Glomerular visceral epithelial cell (primary cell): ENCODE results near the gene MARK2.

Experiments used
- DNase-seq: peaks from one replicate; pipeline ENCODE4 v3.0.0-alpha.2; 2016; ENCODE audit errors: extremely low spot score

MARK2 gene

DNA sequence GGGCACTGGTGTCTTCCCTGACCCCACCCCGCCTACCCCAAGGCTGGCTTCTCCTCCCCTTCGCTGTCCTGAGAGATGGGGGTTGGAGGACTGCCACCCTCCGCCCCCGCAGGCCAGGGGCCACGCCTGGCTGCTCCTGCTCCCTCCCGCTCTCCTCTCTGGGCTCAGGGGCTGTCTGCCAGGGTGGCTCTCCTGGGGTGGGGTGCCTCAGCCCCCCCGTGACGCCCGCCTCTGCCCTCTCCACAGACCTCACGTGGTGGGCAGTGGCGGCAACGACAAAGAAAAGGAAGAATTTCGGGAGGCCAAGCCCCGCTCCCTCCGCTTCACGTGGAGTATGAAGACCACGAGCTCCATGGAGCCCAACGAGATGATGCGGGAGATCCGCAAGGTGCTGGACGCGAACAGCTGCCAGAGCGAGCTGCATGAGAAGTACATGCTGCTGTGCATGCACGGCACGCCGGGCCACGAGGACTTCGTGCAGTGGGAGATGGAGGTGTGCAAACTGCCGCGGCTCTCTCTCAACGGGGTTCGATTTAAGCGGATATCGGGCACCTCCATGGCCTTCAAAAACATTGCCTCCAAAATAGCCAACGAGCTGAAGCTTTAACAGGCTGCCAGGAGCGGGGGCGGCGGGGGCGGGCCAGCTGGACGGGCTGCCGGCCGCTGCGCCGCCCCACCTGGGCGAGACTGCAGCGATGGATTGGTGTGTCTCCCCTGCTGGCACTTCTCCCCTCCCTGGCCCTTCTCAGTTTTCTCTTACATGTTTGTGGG, 69.9 kb downstream of the MARK2 start:
- no peak for DNase-seq

DNA sequence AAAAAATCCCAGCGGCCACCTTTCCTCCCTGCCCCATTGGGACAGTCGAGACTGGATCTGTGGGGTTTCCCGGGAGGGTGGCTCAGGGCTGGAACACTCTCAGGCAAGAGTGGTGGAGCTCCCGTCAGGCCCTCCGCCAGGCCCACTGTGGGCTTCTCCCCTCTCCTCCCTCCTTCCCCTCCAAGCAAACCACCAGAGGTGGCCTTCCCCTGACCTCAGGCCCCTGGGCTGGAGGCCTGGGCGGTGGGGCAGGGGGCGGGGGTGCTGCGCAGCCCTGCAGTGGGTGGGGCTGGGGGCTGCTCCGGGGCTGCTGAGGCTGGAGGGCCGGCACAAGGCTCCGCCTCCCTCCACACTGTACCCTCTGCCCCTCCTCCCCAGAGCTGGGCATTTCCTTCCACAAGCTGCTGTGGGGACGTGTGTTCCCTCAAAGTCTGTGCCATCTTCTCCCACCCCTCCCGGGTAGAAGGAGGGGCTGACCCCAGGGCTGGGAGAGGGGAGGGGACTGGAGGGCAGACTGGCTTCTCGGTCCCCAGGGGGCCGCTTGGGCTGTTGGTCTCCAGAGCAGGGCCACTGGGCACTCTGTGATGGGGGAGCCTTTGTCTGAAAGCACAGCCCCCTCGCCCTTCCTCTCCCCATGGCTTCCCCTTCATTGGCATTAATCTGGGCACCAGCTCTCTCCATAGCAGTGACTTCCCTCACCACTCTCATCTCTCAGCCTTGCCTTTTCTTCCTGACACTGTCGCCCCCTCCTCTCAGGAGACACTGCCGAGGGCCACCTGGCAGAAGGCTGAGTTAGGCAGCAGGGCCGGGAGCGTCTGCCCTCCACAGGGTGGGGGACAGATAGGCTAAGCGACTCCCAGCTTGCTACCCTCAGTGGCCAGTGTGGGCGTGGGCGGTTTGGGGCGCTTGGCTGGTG, 70.9 kb downstream of the MARK2 start:
- DNase-seq, result no peak

DNA sequence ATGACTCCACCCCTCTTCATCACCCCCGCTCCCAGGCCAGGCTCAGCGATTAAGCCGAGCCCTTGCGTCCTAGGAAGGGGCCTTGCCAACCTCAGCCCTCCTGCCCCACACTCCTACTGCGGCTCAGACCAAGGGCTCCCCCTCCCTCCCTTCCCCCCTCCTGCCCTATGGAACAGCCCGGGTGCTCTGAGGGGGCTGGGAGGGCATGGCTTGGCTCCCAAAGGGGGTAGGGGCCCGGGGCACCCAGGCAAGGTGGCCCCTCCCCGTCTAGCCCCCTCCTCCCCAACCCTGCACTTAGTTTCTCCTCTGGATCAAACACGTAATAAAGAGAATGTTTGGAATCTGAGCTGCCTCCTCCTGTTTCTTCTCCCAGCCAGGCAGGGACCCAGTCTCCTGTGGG, 71.8 kb downstream of the MARK2 start:
- DNase-seq, result no peak

DNA sequence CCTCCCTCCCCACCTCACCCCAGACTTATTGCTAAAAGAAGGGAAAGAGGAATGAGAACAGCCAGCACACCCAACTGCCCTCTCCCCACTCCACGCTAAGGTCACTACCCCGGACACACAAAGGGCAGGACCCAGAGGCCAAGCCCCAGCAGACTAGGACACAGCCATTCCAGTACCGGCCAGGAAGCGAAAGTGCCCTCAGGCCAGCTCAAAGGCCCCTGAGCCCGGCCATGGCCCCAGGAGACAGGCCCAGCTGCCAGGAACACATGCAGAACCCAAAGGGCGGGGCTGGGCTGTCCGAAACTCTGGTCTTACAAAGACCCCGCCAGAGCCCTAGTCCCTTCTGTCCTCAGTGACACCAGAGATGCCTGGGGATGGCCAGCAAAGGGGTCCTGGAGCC, 72.5 kb downstream of the MARK2 start:
- DNase-seq, result no peak

DNA sequence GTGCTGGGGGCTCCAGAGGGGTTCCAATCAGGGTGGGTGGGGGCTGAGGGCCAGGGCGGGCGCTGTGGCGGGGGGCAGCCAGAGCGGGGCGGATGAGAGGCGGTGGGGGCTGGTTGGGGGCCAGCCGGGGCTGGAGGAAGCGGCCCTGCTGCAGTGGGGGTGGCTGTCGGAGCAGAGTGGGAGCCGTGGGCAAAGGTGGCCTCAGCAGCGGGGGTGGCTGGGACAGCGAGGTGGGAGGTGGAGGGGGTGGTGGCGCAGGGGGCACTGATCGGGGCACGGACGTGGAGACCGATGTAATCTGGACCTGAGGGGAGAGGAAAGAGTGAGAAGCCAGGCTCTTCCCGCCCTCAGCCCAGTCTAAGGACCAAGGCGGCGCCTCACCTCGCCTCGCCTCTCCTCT, 73.0 kb downstream of the MARK2 start:
- no peak for DNase-seq

DNA sequence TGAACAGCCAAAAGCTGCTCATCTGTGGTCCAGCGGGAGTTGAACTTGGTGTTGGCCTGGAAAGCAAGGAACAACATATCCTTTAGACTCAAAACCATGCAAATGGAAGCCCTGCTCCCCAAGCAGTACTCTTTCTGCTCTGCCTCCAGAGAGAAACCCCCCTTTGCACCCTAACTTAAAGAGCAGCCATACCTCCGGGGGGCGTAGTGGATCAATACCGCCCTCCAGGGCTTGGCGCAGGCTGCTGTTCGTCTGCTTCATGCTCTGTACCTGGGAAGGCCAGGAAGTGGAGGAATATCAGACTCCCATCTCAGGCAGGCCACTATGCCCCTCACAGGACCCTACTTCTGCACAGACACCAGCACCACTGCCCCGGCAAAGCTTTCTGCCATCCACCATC, 73.8 kb downstream of the MARK2 start:
- DNase-seq, result no peak

DNA sequence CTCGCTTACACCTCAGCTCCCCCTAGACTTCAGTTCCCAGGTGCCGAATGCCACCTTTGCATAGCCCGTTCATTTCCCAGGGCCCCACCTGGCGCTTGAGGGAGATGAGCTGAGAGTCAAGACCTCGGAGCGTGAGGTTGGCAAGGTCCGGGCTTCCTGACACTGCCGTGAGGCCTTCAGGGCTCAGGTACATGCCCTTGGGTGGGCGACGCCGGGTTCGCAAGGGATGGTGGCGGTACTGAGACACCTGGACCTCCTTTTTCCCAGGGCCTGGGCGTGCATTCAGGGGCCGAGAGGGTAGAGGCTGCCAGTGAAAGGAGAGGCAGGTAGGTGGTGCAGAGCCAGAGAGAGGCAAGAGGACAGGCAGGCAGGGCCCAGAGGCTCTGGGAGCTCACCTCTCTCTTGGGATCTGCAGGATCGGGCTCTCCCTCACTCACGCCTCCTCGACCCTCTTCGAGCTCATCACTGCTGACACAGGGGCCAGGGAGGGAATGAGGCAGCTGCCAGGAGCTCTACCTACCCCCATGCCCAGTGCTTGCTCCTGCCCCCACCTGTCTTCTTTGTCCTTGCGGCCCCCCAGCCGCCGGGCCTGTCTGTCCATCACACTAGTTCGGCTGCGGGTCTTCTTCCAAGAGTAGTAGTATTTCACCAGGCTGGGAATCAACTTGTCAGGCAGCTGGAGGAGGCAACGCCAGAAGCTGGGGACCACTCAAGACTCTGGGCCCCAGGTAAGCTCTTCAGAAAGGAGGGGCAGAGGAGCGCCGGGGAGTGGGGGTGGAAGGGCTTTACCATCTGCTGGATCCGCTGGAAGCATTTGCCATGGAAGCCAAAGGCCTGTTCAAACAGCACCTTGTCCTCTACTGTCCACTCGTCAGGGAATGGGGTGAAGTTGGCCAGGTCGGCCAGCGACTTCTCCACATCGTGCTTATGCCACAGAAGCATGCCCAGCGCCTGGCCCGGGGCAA, 75.2 kb downstream of the MARK2 start:
- no peak for DNase-seq

DNA sequence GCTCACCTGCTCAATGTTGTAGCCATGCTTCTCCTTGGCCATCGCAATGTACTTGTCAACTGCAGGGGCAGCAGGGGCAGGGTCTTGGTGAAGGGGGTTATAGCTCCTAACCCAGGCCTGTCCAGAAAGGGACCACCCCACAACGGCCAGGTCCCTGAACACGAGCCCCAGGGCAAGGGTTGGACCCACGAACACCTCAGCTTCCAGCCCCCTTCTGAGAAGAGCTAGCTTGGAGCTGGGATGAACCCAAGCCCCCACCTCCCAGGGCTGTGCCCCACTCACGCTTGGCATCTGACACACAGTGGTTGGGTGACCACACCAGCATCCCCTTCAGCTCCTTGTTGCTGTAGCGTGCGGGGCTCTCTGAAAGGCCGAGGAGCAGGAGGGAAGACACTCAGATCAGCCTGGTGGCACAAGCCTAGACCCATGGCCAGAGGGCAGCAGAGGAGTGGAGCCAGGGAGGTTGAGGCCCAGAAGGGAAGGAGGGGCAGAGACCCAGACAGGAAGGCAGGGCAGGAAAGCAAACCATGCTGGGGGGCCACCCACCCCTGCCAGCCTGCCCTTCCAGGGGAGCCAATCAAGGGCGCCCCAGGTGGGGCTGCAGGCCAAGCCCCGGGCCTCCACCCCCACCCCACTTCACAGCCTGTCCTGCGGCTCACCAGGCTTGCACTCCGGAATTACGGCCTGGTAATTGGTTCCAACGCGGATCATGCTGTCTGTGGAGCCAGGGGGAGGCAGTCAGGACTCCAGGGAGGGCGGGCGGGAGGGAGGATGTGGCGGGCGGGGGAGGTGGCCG, 76.2 kb downstream of the MARK2 start:
- DNase-seq, result no peak

DNA sequence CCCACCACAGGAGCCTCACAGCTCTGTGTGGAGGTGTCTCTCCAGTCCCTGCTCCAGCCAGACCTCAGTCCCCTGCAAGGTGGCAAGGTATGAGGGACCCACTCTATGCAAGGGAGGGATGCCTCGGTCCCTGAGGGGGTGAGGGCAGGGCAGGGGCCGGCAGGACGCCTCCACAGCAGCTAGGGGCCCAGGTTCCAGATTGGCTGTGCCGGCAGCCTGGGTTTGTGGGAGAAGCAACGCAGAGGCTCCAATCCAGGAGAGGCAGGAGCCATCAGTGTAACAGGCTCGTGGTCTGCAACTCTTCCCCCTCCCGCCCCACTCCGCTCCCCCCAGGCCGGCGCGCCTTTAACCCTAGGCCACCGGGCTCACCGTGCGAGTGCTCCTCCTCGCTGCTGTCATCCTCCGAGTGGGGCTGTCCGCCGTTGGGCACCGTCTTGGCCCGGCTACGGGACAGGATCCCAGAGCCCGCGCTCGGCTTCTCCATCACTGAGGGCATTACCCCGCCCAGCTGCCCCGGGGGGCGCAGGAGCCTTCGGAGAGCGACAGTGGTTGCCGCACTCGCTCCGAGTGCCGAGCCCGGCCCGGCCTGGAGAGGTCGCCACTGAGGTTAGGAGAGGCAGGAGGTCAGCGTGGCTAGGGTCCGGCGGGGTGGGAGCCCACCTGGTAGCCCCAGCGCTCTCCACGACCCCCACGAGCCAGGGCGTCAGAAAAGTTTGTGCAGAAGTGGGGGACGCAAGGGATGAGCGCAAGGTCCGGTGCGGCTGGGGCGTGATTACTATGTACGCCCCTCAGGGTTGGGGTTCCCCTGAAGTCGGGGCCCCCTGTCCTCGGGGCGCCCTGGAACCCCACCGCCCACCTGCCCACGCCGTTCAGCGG, 77.3 kb downstream of the MARK2 start:
- no peak for DNase-seq

DNA sequence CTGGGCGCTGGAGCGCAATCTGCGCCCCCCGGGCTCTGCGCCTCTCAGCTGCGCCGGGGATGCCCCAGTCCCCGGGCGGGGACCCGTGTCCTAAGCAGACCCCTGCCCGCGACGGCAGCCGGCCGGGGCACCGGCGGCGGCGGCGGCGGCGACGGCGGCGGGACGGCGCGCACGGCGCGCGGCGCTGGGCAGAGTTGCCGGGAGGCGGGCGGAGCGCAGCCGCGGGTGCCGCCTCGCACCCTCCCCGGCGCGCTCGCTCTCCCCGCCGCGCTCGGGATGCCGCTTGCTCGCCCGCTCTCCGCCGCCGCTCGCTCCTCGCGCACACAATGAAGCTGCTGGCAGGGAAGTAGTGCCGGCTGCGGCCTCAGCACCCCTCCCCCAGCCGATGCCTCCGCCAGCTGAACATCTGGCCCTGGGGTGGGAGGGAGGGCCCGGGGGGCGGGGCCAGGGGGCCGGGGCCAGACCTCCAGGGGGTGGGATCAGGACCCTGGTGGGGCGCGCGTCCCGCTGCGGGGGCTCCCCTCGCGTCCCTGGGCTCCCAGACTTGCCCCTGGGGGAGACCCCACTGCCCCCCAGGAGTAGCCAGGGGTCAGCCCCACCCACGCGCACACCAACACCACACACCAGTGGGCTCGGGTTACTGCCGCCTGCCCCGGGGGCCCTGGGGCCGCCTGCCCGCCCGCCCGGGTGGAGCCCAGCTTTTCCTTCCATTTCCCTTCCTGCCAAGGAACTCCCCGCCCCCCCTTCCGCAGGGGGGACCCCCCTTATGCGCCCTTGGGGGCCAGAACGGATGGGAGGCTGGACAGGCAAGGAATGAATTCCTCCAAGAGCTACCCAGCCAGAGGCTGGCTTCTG, 78.2 kb downstream of the MARK2 start, which contains the start of gene RCOR2:
TSS of gene RCOR2 (minus strand) at position 328 of the 855 bp plus-strand sequence. CDS start 708 bp downstream, outside the sequence.
- DNase-seq, result peak; percentile 76

DNA sequence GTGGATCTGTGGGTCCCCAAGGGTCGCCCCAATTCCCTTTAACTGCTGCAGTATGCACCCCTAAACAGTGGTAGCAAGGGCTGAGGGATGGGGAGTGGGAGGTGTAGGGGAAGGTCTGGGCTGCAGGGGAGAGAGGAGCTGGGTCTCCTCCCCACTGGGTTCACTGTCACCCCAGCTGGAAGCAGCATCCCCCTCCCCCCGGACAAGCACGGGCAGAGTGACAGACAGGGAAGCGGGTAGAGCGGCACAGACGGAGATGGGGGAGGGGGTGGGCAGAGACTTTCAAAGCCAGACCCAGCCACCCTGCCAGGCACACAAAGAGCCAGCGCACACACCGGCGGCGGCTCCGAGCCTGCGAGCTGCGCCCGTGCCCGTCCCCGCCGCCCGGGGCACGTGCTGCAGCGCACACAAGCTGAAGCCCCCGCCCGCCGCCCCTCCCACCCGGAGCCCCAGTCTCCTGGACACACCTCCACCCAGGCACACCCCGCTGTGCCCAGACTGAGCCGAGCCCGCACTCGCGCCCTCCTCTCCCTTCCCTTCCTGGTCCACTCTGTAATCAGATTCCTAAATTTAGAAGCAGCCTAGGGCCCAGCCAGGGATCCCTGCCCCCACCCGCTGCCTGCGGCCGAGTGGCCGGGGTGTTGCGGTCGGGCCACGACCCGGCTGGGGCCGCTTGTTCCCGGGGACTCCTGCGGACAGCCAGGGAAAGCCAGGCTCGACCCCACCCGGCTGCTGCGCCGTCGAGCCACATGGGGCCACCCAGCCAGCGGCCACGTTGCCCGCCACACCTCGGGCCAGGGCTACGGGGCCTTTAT, 79.0 kb downstream of the MARK2 start:
- no peak for DNase-seq

DNA sequence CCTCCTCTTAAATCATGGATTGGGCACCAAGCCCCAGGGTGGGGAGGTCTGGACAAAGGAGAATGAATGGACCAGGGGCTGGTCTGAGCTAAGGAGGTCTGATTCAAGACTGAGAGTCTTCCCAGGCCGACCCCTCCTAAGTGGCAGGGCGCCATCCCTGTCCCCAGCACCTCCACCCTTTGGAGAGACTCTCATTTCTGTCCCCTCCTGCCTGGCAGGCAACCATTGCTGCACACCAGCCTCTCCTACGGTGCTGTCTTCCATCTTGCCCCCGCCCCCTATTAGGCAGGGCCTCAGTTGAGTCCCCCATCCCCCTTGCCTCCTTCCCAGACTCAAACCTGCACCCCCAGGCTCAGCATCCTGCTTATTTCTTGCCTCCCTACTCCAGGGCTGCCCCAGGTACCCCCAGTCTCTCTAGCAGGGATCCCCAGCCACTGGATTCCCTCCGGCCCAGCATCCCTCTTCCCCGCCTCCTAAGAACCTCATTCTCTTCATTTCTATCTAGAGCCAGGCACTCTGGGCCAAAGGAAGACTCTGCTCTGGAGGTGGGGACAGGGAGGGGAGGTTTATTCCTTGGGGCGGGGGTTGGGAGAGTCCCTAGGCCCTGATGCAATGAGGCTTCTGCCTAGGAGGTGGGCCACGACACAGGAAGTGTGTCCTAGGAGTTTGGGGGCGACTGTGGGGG, 79.7 kb downstream of the MARK2 start:
- DNase-seq, result no peak

DNA sequence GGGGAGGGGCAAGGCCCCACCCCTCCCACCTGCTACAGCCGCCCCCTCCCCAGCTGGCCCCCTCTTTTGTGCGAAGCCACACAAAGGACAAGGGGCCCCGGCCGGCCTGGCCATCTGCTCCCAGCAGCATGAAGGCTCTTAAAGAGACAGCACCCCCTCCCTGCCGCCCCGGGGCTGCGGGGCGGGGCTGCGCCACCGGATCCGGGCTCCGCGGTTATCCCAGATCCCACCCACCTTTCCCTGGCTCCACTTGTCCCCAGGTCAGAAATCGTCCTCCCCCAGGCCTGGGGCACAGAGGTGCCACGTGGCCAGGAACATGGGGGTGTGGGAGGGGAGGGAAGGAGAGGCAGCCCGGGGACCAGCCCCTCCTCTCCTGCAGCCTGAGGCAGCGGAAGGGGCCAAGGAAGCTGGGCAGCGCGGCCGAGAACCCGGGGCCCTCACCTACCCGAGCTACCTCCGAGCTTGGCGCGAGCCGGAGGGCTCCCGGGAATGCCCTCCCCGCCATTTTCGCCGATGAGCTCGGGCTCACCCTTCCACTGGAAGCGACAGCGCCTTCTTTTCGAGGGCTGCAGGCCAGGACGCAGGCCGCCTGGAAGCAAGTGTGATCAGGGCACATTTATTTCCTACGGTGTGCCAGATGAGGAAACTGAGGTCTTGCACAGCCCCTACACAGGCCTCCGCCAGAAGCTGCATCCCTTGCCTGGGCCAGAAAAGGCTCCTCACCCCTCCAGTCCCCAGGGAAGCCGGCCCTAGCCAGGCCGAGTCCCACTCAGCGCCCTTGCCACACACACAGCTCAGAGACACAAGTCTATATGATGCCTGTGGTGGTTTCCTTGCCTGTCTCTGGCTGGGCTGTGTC, 80.6 kb downstream of the MARK2 start:
- DNase-seq, result no peak

DNA sequence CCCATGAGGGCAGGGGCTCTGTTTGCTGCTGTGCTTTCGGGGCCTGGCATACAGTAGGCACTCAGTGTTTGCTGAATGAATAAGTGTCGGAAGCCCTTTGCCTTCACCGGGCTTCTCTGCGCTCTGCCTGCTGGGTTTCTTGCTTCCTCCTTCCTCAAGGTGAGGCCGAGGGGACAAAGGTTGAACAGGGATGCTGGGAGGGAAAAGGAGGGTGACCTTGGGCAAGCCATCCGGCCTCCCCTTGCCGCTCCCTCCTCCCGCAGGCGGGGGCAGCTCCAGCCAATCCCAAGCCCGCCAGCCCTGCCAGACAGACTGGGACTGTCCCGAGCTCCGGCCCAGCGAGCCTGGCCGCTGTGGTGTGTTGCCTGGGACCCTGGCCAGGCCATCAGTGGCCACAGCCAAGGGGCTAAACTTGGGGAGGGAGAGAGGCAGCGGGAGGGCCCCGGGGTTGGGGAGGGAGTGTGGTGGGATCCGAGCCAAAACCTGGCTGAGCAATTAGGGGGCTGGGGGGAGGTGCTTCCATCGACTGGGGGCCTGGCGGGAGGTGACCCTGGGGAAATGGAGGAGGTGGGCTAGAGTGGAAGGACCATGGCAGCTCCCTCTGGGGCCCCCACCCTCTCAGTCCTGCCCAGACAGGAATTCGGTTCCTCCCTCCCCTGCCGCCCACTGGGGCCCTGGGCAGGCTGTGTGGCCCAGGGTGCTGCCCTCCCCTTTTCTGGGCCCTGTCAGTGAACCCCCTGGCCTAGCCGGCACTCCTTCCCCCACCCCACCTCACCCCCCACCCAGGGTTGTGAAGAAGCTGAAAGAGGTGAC, 81.4 kb downstream of the MARK2 start:
- DNase-seq, result no peak

DNA sequence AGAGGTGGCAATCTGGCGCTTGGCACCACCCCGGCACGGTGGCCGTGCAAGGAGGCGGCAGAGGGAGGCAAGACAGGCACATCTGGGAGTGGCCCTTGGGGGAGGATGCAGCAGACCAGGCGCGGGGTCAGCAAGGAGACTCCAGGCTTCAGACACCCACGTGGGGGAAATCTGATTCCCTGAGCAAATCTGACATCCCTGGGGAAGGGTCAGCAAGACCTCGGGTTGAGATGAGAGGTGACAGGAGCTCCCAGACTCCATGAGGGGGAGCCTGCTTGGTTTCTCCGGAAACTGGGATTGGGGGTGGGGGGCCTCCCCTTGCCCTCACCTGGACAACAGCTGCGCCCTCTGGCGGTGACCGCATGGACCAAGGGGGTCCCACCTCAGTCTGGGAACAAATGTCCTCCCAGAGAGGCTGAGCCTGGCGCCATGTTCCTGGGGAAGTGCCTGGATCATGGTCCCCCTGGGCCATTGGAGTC, 82.1 kb downstream of the MARK2 start:
- DNase-seq, result no peak
